Measurements from ENCODE around the gene DGAT2. TPM values are rescaled to one million over a fixed set of nuclear protein-coding genes. Genes with fewer than 3 reads are reported as not detected.
"Not testable (repeated sequence)": the region's sequence is repeated elsewhere in the genome, so short reads cannot be mapped to it uniquely, and the experiment has no call there.

Gene DGAT2
- total RNA-seq, 1 experiment from 2014 or later: 2.8 TPM

- no peak overlapping the region for H2BK5ac ChIP-seq (ENCODE audit: insufficient read length, low read length)
- H2BK15ac ChIP-seq (ENCODE audit: low read depth, low read length): no peak overlapping the region
- Mint-ChIP-seq H3K36me3 (ENCODE audit: insufficient read depth in 1 of 3, low read depth in 3 of 3) (peaks cover 8 to 16% (median 11%) of the 10 kb centered on the region in 3 experiments), H3K9me3 (peaks cover 10 to 16% of the 10 kb centered on the region in 2 experiments; a peak in 4 of 5 replicates), H3K4me1 (peaks cover 9% of the 10 kb centered on the region in 2 experiments; a peak in 3 of 4 replicates), H3K4me3 (no peak overlapping the region), H3K27ac (no peak overlapping the region), H3K27me3 (ENCODE audit: low read depth) (peaks cover 49% of the 10 kb centered on the region)
- H3T11ph ChIP-seq (ENCODE audit: low read length): no peak overlapping the region
- H3K56ac ChIP-seq (ENCODE audit: insufficient read length, low read depth, low read length): no peak overlapping the region
- no peak overlapping the region for H2BK120ac ChIP-seq (ENCODE audit: low read depth, low read length, poor library complexity, severe bottlenecking)
- TF ChIP-seq CTCF (conservative IDR thresholded peaks at IDR 0.05): no peak
- no peaks in the 10 kb centered on the region for H3K79me2 ChIP-seq (ENCODE audit: insufficient read depth, low read length)
- H3K9ac ChIP-seq (ENCODE audit: extremely low read depth, insufficient read length, low read length): no peak overlapping the region
- H3K4me1 ChIP-seq (ENCODE audit: insufficient read depth, low read length): no peaks in the 10 kb centered on the region
- no CpG with 5 or more reads among the region's 5 CpGs for WGBS (ENCODE audit: extremely low coverage, insufficient read length, low lambda C conversion rate)
- no peaks in the 10 kb centered on the region for H3K27me3 ChIP-seq (ENCODE audit: insufficient read depth, low read length)
- H3K27ac ChIP-seq (ENCODE audit: insufficient read length, low read depth, low read length): no peak overlapping the region
- H3K23ac ChIP-seq (ENCODE audit: insufficient read length, low read depth, low read length): no peak overlapping the region
- no peaks in the 10 kb centered on the region for H3K79me1 ChIP-seq (ENCODE audit: insufficient read depth, low read depth, low read length, poor library complexity, severe bottlenecking)
- H3K18ac ChIP-seq (ENCODE audit: insufficient read length, low read depth, low read length): no peak overlapping the region
- H2AK5ac ChIP-seq (ENCODE audit: insufficient read length, low read length): no peak overlapping the region
- H2BK12ac ChIP-seq (ENCODE audit: insufficient read length, low read depth, low read length): no peak overlapping the region
- no peak overlapping the region for H4K5ac ChIP-seq (ENCODE audit: insufficient read length, low read depth, low read length)
- H3K4ac ChIP-seq (ENCODE audit: low read depth, low read length): no peak overlapping the region
- H4K91ac ChIP-seq (ENCODE audit: insufficient read length, low read depth, low read length): no peak overlapping the region
- H4K20me1 ChIP-seq (ENCODE audit: control insufficient read depth, insufficient read depth, insufficient read length): no peaks in the 10 kb centered on the region
- H3K9me3 ChIP-seq (ENCODE audit: control insufficient read depth, low read depth, low read length): no peaks in the 10 kb centered on the region
- no peak overlapping the region for H2AFZ ChIP-seq (ENCODE audit: low read length)
- DNase-seq: no peak
- H2BK20ac ChIP-seq (ENCODE audit: low read depth, low read length, poor library complexity, severe bottlenecking): no peak overlapping the region
- H3K23me2 ChIP-seq (ENCODE audit: insufficient read length, low read depth, low read length, poor library complexity, severe bottlenecking): no peaks in the 10 kb centered on the region
- H3K14ac ChIP-seq (ENCODE audit: insufficient read depth, low read length): no peak overlapping the region
- H3K4me2 ChIP-seq (ENCODE audit: insufficient read depth, insufficient read length, low read length): no peak overlapping the region
- no peak overlapping the region for H4K8ac ChIP-seq (replicated peaks; ENCODE audit: insufficient read length, low read depth, low read length)
Measured at GRCh38 chr11:75745807-75746206, 22.8 kb upstream of the DGAT2 start.

DNA sequence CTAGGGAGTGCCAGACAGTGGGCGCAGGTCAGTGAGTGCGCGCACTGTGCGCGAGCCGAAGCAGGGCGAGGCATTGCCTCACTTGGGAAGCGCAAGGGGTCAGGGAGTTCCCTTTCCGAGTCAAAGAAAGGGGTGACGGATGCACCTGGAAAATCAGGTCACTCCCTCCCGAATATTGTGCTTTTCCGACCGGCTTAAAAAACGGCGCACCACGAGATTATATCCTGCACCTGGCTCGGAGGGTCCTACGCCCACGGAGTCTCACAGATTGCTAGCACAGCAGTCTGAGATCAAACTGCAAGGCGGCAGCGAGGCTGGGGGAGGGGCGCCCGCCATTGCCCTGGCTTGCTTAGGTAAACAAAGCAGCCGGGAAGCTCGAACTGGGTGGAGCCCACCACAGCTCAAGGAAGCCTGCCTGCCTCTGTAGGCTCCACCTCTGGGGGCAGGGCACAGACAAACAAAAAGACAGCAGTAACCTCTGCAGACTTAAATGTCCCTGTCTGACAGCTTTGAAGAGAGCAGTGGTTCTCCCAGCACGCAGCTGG is 19.8 kb upstream of the DGAT2 start:
- H3K27ac ChIP-seq (ENCODE audit: insufficient read length, low read depth, low read length); H3T11ph ChIP-seq (ENCODE audit: low read length); H3K4me1 ChIP-seq (ENCODE audit: insufficient read depth, low read length); H2AFZ ChIP-seq (ENCODE audit: low read length); H3K23ac ChIP-seq (ENCODE audit: insufficient read length, low read depth, low read length); H3K56ac ChIP-seq (ENCODE audit: insufficient read length, low read depth, low read length); H3K79me2 ChIP-seq (ENCODE audit: insufficient read depth, low read length); H2BK5ac ChIP-seq (ENCODE audit: insufficient read length, low read length); H3K14ac ChIP-seq (ENCODE audit: insufficient read depth, low read length); H4K5ac ChIP-seq (ENCODE audit: insufficient read length, low read depth, low read length); H4K20me1 ChIP-seq (ENCODE audit: control insufficient read depth, insufficient read depth, insufficient read length); H3K9ac ChIP-seq (ENCODE audit: extremely low read depth, insufficient read length, low read length); H2AK5ac ChIP-seq (ENCODE audit: insufficient read length, low read length); H2BK120ac ChIP-seq (ENCODE audit: low read depth, low read length, poor library complexity, severe bottlenecking); H2BK12ac ChIP-seq (ENCODE audit: insufficient read length, low read depth, low read length); H3K18ac ChIP-seq (ENCODE audit: insufficient read length, low read depth, low read length); H3K23me2 ChIP-seq (ENCODE audit: insufficient read length, low read depth, low read length, poor library complexity, severe bottlenecking); H3K4me2 ChIP-seq (ENCODE audit: insufficient read depth, insufficient read length, low read length); H4K8ac ChIP-seq (replicated peaks; ENCODE audit: insufficient read length, low read depth, low read length); H3K9me3 ChIP-seq (ENCODE audit: control insufficient read depth, low read depth, low read length); DNase-seq; H4K91ac ChIP-seq (ENCODE audit: insufficient read length, low read depth, low read length); H3K79me1 ChIP-seq (ENCODE audit: insufficient read depth, low read depth, low read length, poor library complexity, severe bottlenecking); H3K4ac ChIP-seq (ENCODE audit: low read depth, low read length); H2BK15ac ChIP-seq (ENCODE audit: low read depth, low read length); H2BK20ac ChIP-seq (ENCODE audit: low read depth, low read length, poor library complexity, severe bottlenecking); H3K4me1 Mint-ChIP-seq; H3K27me3 ChIP-seq (ENCODE audit: insufficient read depth, low read length): not testable (repeated sequence)
- peaks cover 42% of the 10 kb centered on the region for H3K27me3 Mint-ChIP-seq (ENCODE audit: low read depth)
- WGBS (ENCODE audit: extremely low coverage, insufficient read length, low lambda C conversion rate): no CpG with 5 or more reads among the region's 26 CpGs
- peaks cover 10 to 16% of the 10 kb centered on the region in 2 experiments; a peak in 4 of 5 replicates for H3K9me3 Mint-ChIP-seq
- H3K27ac Mint-ChIP-seq: peak overlapping the region in 2 of 3 experiments; percentile 77 to 80; a peak in 4 of 7 replicates
- H3K36me3 Mint-ChIP-seq (ENCODE audit: insufficient read depth in 1 of 3, low read depth in 3 of 3): peaks cover 8 to 16% (median 11%) of the 10 kb centered on the region in 3 experiments
- H3K4me3 Mint-ChIP-seq: peak overlapping the region; percentile 49 to 60; a peak in 4 of 5 replicates
